Measurements from ENCODE around the gene SYCP2.

SYCP2 gene

GRCh38 chr20:59823030-59823423, 110.4 kb downstream of the SYCP2 start:
- DNase-seq (ENCODE audit: low spot score) = no peak

GRCh38 chr20:59822291-59823029, 111.0 kb downstream of the SYCP2 start:
- no peak for DNase-seq (ENCODE audit: low spot score)

GRCh38 chr20:59821788-59822187, 111.6 kb downstream of the SYCP2 start:
- DNase-seq (ENCODE audit: low spot score) = no peak

DNA sequence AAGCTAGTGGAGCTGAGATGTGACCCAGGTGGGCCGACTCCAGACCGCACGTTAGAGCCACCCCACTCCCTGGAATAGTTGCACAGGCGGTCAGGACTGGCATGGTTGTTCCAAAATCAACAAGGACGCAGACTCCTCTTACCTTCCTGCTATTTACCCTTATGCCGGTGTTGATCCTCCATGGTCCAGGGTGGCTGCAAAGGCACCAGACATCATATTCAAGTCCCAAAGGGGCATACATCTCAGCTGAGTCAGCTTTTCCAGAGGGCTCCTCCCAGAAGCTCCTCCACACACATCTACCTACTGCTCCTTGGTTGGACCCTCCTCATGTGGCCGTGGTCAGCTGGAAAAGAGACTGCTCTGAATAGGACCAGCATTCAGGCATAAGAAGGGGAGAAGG, 112.2 kb downstream of the SYCP2 start:
- DNase-seq (ENCODE audit: low spot score) = no peak

DNA sequence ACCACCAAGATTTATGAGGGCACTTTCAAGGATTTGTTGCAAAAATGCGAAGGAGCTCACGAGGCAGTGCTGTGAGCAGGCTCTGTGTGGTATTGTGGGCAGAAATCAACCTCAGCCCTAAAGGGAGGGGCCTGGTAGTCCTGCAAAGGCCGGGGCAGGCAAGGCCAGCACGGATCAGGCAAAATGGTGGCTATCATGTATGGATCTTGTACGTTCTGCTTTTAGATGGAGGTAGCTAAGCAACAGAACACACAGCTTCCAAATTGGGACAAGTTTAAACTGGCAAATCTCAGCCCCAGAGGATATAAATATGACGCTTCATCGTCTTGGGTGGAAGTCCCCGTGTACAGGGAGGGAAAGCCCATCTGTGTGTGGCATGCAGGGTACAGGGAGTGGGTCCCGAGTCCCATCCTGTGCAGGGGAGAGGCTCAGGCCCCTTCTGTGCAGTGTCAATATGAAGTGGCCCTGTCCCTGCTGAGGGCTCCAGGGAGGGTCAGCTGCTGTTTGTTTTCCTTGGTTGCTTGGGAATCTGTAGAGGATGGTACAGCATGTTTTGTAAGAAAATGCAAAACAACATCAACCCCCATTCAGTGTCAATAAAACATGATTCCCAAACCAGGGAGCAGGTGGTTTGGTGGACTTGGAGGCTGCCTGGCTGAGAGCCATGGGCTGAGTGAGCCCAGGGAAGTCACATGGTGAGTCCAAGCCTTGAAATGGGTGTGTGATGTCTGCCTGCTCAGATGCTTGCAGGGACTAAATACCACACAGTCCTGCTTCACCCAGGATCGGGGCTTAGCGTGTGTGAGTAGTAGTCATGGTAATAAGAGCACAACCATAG, 113.0 kb downstream of the SYCP2 start:
- DNase-seq (ENCODE audit: low spot score) = no peak

DNA sequence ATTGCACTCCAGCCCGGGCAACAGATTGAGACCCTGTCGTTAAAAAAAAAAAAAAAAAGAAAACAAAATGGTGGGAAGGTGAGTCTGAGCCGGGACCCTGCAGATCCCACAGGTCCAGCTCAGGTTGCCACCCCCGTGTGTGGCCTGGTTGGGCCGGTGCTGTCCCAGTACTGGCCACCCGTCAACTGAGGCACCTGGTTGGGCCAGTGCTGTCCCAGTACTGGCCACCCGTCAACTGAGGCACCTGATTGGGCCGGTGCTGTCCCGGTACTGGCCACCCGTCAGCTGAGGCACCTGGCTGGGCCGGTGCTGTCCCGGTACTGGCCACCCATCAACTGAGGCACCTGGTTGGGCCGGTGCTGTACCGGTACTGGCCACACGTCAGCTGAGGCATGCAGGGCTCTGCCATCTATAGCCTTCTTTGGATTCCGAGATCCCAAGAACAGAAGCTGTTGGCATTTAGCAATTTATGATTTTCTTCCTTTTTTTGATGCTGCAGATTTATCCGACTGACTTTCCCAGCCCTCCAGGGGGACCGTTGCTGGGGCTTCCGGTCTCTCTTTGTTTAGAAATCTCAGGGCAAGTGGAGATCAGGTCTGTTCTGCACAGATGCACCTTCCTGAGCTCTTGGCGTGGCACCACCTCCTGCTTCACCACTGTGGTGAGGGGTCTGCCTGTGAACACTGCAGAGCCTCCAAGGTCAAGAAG, 113.8 kb downstream of the SYCP2 start:
- DNase-seq (ENCODE audit: low spot score) = no peak

DNA sequence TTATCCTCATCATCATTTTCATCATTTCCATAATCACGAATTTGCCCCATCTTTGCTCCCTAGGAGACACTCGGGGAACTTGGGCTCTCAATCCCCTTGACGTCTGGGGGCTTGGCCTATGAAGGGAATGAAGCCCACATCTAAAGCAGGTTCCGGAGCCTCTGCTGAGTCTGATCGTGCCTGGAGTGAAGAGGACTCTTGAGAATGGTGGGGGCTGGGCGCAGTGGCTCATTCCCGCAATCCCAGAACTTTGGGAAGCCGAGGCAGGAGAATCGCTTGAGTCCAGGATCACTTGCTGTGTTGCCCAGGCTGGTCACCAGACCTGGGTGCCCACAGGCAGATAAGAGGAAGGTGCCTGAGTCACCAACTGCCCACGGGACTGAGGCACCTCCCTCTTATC, 114.5 kb downstream of the SYCP2 start:
- DNase-seq (ENCODE audit: low spot score) = no peak

DNA sequence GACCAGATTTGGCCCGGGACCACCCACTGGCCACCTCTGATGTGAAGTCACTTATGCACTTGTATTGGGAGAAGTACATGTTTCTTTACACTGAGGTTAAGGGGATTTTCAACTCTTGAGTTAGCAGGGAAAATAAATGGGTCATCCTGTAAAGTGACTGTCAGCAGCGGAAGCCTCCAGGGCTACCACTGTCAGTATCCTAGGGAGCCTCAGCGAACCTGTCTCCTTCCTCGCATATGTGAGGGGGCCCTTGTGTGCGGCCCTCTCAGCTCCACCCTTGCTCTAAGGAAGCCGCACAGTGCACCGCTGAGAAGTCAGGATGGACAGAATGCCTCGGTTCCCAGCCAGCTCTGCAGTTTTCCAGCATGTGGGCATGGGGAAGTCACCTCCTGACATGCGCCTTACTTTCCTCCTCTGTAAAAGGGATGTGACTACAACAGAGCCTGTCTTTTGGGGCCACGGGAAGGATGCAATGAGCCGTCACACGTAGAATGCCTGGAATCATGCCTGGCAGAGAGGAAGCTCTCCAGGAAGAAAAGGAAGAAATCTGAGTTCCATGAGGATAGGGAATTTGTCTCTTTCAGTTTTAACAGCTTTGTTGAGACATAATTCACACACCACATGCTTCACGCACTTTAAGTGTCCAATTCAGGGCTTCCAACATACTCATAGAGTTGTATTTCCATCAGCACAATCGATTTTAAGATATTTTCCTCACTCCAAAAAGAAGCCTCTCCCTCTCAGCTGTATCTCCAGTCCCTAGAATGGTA, 115.4 kb downstream of the SYCP2 start:
- DNase-seq (ENCODE audit: low spot score) = no peak

- DNase-seq (ENCODE audit: low spot score) = no peak
These were observed 116.0 kb downstream of the SYCP2 start for GRCh38 chr20:59817406-59817805.

- no peak for DNase-seq (ENCODE audit: low spot score)
These were observed 117.2 kb downstream of the SYCP2 start for GRCh38 chr20:59816146-59816738.

DNA sequence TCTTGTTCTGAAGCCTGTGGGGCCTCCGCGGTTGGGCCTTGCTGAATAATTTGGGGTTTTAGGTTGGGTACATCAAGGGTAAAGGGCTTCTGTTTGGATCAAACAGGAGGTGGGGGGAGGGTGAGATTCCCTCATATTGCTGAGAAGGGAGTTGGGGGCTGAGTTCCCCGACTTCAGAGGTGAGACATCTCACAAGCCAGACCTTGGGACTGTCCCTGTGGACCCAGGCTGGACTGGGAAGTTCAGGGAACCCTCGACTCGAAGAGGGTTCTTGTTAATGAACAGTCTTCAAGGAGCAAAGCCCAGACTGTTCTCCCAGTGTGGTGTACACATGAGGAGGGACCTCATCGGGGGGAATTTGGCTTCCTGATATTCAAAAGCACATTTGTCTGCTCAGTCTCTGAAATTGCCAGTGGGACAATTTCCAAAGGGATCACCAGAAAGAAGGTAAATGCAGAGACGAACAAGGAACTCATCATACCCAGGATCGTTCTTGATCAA, 118.5 kb downstream of the SYCP2 start:
- DNase-seq (ENCODE audit: low spot score) = no peak

GRCh38 chr20:59813948-59814839, 119.2 kb downstream of the SYCP2 start:
- no peak for DNase-seq (ENCODE audit: low spot score)

All from AG08396 (cell line).